ENCODE data around the gene PROK1. TPM values are rescaled to one million over a fixed set of nuclear protein-coding genes. Genes with fewer than 3 reads are reported as not detected.
"Not testable (repeated sequence)": the region's sequence is repeated elsewhere in the genome, so short reads cannot be mapped to it uniquely, and the experiment has no call there.

PROK1 gene, protein sequence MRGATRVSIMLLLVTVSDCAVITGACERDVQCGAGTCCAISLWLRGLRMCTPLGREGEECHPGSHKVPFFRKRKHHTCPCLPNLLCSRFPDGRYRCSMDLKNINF
- under 1 TPM in 1 of 2 donors, not detected in 1; 0.20 TPM for total RNA-seq
- not detected for polyA plus RNA-seq (2013, experiment 1 of 2)
- polyA plus RNA-seq (2013, experiment 2 of 2) = not detected
- long read RNA-seq, experiment 1 = 0 reads
- long read RNA-seq, experiment 2 = 0 reads
- long read RNA-seq, experiment 3 = 0 reads
- long read RNA-seq, experiment 4 = 0 reads

DNA sequence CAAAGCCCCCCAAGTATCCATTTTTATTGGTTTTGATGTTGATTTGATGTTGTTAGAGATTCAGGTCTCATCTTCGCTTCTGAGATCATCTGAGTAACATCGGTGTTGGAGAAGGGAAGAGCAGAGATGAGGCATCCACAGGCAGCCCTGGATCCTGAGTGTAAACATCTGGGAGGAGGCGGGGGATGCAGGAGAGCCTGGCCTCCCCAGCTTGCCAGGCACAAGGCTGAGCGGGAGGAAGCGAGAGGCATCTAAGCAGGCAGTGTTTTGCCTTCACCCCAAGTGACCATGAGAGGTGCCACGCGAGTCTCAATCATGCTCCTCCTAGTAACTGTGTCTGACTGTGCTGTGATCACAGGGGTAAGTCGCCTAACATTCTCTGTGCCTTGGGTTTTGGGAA is at the start of gene PROK1:
Gene PROK1, plus strand, starts transcription at position 221 of the 400 bp plus-strand sequence. Its CDS starts 68 bp downstream, at position 289.
- no peak within 1 kb of the TSS for H3K4me3 ChIP-seq (ENCODE audit: low read length)
- WGBS, 2 experiments (ENCODE audit: insufficient coverage in 1 of 2, insufficient read length in 1 of 2) = 87 to 88% methylated on average over 8 of the region's 8 CpGs
- H3K4me1 Mint-ChIP-seq = peaks cover 22% of the 10 kb centered on the region

DNA sequence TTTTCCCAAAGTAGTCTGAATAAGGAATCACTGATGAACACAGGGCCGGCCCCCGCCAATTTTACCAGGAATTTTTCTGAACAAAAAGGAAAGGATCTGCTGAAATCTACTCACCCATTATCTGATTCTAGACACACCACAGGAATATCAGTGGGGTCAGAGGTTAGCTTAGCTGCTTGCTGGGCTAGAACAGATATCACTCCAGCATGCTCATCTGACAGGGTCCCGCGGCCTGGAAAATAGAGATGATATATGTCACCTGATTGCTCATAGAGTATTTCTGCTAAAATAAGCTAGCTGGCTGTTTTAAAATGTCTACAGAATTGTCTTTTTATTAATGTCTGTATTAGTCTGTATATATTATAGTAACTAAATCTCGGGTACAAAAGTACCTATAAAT is 47.1 kb upstream of the PROK1 start:
- Mint-ChIP-seq H3K27me3 (ENCODE audit: insufficient read depth) (no peaks in the 10 kb centered on the region), H3K9me3 (no peaks in the 10 kb centered on the region), H3K36me3 (ENCODE audit: low read depth) (peaks cover 41% of the 10 kb centered on the region), H3K4me1 (peaks cover 2% of the 10 kb centered on the region), H3K4me3 (no peak overlapping the region), H3K27ac (no peak overlapping the region)
- Histone ChIP-seq H3K36me3 (ENCODE audit: control insufficient read depth, insufficient read depth, low read length) (peaks cover 57% of the 10 kb centered on the region), H3K4me1 (ENCODE audit: control insufficient read depth, insufficient read depth, low read length) (no peaks in the 10 kb centered on the region), H3K9ac (ENCODE audit: extremely low read depth, low read length, poor library complexity, severe bottlenecking) (no peak overlapping the region), H3K9me3 (ENCODE audit: control insufficient read depth, low read length) (no peaks in the 10 kb centered on the region), H3K27me3 (ENCODE audit: control insufficient read depth, insufficient read depth, low read length, poor library complexity, severe bottlenecking) (no peaks in the 10 kb centered on the region), H3K4me3 (ENCODE audit: low read length) (no peak overlapping the region), H3K27ac (ENCODE audit: low read depth, low read length) (no peak overlapping the region)
- no peak for DNase-seq
- TF ChIP-seq, protein P1, sequence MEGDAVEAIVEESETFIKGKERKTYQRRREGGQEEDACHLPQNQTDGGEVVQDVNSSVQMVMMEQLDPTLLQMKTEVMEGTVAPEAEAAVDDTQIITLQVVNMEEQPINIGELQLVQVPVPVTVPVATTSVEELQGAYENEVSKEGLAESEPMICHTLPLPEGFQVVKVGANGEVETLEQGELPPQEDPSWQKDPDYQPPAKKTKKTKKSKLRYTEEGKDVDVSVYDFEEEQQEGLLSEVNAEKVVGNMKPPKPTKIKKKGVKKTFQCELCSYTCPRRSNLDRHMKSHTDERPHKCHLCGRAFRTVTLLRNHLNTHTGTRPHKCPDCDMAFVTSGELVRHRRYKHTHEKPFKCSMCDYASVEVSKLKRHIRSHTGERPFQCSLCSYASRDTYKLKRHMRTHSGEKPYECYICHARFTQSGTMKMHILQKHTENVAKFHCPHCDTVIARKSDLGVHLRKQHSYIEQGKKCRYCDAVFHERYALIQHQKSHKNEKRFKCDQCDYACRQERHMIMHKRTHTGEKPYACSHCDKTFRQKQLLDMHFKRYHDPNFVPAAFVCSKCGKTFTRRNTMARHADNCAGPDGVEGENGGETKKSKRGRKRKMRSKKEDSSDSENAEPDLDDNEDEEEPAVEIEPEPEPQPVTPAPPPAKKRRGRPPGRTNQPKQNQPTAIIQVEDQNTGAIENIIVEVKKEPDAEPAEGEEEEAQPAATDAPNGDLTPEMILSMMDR (conservative IDR thresholded peaks at IDR 0.05) = no peak
- WGBS, 2 experiments (ENCODE audit: insufficient coverage in 1 of 2, insufficient read length in 1 of 2) = 100% methylated on average over 4 of the region's 5 CpGs; no CpG with 5 or more reads in 1 of the 2 experiments

More for the DNA sequence above, at the start of gene PROK1:
- no peaks in the 10 kb centered on the region for H3K36me3 ChIP-seq (ENCODE audit: control insufficient read depth, insufficient read depth, low read length)
- H3K36me3 Mint-ChIP-seq (ENCODE audit: low read depth) = no peaks in the 10 kb centered on the region
- peaks cover 6% of the 10 kb centered on the region for H3K4me1 ChIP-seq (ENCODE audit: control insufficient read depth, insufficient read depth, low read length)
- TF ChIP-seq, protein P1 (conservative IDR thresholded peaks at IDR 0.05) = no peak
- H3K9me3 ChIP-seq (ENCODE audit: control insufficient read depth, low read length) = no peaks in the 10 kb centered on the region
- H3K27me3 ChIP-seq (ENCODE audit: control insufficient read depth, insufficient read depth, low read length, poor library complexity, severe bottlenecking) = no peaks in the 10 kb centered on the region
- H3K9me3 Mint-ChIP-seq = no peaks in the 10 kb centered on the region
- no peaks in the 10 kb centered on the region for H3K27me3 Mint-ChIP-seq (ENCODE audit: insufficient read depth)
- H3K27ac ChIP-seq (ENCODE audit: low read depth, low read length) = no peak within 1 kb of the TSS
- no peak within 1 kb of the TSS for H3K9ac ChIP-seq (ENCODE audit: extremely low read depth, low read length, poor library complexity, severe bottlenecking)
- H3K27ac Mint-ChIP-seq = no peak within 1 kb of the TSS
- no peak for DNase-seq
- no peak within 1 kb of the TSS for H3K4me3 Mint-ChIP-seq

DNA sequence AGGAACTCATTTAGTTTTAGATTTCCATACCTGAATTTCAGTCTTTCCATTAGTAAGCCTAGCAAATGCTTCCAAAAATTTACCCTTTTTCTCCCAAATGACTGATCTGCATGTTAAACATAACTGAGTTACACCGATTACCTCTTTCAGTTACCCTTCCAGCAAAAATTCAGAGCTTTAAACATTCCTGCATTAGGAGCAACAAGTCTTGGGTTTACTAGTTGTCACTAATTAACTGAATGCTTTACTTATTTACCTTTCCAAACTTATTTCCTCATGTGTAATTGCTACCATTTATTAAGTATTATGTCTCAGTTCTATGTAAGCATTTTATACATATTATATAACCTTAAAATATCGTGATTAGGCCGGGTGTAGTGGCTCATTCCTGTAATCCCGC is 46.5 kb upstream of the PROK1 start:
- Histone ChIP-seq H3K4me1 (ENCODE audit: control insufficient read depth, insufficient read depth, low read length) (no peaks in the 10 kb centered on the region), H3K36me3 (ENCODE audit: control insufficient read depth, insufficient read depth, low read length) (peaks cover 53% of the 10 kb centered on the region), H3K9me3 (ENCODE audit: control insufficient read depth, low read length) (no peaks in the 10 kb centered on the region), H3K27ac (ENCODE audit: low read depth, low read length) (no peak overlapping the region), H3K4me3 (ENCODE audit: low read length) (no peak overlapping the region), H3K9ac (ENCODE audit: extremely low read depth, low read length, poor library complexity, severe bottlenecking) (no peak overlapping the region), H3K27me3 (ENCODE audit: control insufficient read depth, insufficient read depth, low read length, poor library complexity, severe bottlenecking) (no peaks in the 10 kb centered on the region)
- H3K27ac Mint-ChIP-seq = no peak overlapping the region
- peaks cover 2% of the 10 kb centered on the region for H3K4me1 Mint-ChIP-seq
- H3K9me3 Mint-ChIP-seq = no peaks in the 10 kb centered on the region
- 92 to 98% methylated on average over 2 to 4 of the region's 4 CpGs for WGBS, 2 experiments (ENCODE audit: insufficient coverage in 1 of 2, insufficient read length in 1 of 2)
- DNase-seq = no peak
- TF ChIP-seq, protein P1 (conservative IDR thresholded peaks at IDR 0.05) = no peak
- peaks cover 37% of the 10 kb centered on the region for H3K36me3 Mint-ChIP-seq (ENCODE audit: low read depth)
- H3K4me3 Mint-ChIP-seq = no peak overlapping the region
- H3K27me3 Mint-ChIP-seq (ENCODE audit: insufficient read depth) = no peaks in the 10 kb centered on the region

DNA sequence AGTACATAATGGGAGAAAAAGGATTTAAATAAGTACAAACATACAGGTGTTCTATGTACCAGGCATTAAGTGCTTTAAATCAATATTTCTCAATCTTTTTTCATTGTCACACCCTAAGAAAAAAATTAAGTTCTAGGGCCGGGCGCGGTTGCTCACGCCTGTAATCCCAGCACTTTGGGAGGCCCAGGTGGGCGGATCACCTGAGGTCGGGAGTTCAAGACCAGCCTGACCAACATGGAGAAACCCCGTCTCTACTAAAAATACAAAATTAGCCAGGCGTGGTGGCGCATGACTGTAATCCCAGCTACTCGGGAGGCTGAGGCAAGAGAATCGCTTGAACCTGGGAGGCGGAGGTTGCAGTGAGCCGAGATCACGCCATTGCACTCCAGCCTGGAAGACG is 44.5 kb upstream of the PROK1 start:
- peak overlapping the region; percentile 90 for H3K9ac ChIP-seq (ENCODE audit: extremely low read depth, low read length, poor library complexity, severe bottlenecking)
- peak overlapping the region; percentile 98 for H3K27ac Mint-ChIP-seq

More for the DNA sequence above, 44.5 kb upstream of the PROK1 start:
- not testable (repeated sequence) for H3K27ac ChIP-seq (ENCODE audit: low read depth, low read length); H3K9me3 ChIP-seq (ENCODE audit: control insufficient read depth, low read length); H3K27me3 Mint-ChIP-seq (ENCODE audit: insufficient read depth); H3K4me1 ChIP-seq (ENCODE audit: control insufficient read depth, insufficient read depth, low read length); DNase-seq; H3K27me3 ChIP-seq (ENCODE audit: control insufficient read depth, insufficient read depth, low read length, poor library complexity, severe bottlenecking); H3K4me1 Mint-ChIP-seq; H3K9me3 Mint-ChIP-seq
- Mint-ChIP-seq H3K4me3 (peak overlapping the region; percentile 93), H3K36me3 (ENCODE audit: low read depth) (peaks cover 20% of the 10 kb centered on the region)
- 90 to 100% methylated on average over 1 to 14 of the region's 15 CpGs for WGBS, 2 experiments (ENCODE audit: insufficient coverage in 1 of 2, insufficient read length in 1 of 2)
- Histone ChIP-seq H3K4me3 (ENCODE audit: low read length) (peak overlapping the region; percentile 99), H3K36me3 (ENCODE audit: control insufficient read depth, insufficient read depth, low read length) (peaks cover 36% of the 10 kb centered on the region)
